HG02763 (cell line): ENCODE results near the gene MRPS24.
"Not testable (repeated sequence)": the region's sequence is repeated elsewhere in the genome, so short reads cannot be mapped to it uniquely, and the experiment has no call there.

ENCODE experiments used
- ATAC-seq: cut with Tn5 transposase; IDR thresholded peaks from one replicate; pipeline ENCODE4 v1.9.1; 2021; ENCODE audit warnings: mild to moderate bottlenecking, moderate library complexity; ENCODE audit not compliant: unreplicated experiment

Gene MRPS24

DNA sequence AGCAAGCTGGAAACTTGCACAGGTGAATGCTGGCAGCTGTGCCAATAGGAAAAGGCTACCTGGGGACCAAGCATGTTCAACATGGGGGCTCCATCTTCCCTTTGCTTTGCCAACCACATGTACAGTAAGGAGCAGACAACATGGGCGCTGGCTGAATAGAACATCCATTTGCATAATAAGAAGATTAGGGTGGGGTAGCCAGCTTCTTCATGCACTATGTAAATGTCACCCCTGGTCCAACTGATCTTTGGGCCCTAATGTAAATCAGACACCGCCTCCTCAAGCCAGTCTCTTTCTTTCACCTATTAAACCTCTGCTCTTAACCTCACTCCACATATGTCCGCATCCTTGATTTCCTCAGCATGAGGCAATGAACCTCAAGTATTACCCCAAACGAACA lies 26.0 kb downstream of the MRPS24 start:
- no peak for ATAC-seq

DNA sequence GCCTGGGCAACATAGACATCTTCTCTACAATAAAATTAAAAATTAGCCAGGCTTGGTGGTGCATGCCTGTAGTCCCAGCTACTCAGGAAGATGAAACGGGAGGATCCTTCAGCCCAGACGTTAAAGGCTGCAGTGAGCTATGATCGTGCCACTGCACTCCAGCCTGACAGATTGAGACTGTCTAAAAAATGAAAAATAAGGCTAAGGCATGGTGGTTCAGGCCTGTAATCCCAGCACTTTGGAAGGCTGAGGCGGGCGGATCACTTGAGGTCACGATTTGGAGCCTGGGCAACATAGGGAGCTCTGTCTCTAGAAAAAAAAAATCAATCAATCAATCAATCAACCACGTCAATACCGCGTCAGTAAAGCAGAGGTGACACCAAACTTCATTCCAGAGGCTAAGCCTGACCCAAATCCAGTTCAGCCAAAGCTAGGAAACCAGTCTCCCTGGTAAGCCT lies 31.1 kb downstream of the MRPS24 start:
- ATAC-seq = no peak

DNA sequence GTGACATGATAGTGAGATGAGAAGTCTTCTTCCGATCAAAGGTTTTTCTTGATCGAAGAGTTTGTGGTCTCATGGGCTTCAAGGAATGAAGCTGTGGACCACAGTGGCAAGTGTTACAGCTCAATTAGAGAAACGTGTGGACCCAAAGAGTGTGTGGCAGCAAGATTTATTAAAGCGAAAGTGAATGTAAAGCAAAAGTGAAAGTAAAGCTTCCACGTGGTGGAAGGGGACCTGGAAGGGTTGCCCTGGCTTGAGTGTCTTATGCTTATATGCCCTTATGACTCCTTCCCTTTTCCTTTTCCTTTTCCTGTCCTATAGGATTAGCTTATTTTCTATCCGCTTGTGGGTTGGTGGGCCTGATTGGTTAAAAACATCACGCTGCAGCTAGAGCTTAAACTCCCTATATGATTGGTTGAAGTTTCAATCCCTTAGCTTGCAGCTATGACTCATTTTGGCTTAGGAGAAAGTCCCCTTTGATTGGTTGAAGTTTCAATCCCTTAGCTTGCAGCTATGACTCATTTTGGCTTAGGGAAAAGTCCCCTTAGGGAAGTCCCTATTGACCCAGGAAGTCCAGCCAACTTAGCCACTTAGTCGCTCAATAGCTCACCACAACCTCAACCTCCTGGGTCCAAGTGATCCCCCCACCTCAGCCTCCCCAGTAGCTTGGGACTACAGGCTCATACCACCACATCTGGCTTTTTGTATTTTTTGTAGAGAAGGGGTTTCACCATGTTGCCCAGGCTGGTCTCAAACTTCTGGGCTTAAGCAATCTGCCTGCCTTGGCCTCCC lies 34.7 kb downstream of the MRPS24 start:
- ATAC-seq = peak; percentile 38

DNA sequence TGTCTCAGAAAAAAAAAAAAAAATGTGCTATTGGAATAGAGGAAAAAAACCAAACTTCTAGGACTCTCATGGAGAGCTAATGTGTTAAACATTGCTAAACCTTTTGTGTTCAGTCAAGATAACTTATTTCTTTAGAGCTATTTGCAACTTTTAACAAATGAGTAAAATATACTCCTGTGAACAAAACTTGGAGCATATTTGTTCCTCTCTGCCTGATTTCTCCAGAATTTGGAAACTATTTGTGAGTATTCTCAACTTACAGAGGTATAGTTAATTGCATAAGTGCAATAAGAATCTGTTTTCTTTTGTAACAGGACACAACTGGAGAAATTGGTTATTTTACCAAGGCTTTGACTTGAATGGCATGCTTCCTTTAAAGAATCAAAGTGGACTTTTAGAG lies 38.4 kb downstream of the MRPS24 start:
- ATAC-seq = not testable (repeated sequence)

DNA sequence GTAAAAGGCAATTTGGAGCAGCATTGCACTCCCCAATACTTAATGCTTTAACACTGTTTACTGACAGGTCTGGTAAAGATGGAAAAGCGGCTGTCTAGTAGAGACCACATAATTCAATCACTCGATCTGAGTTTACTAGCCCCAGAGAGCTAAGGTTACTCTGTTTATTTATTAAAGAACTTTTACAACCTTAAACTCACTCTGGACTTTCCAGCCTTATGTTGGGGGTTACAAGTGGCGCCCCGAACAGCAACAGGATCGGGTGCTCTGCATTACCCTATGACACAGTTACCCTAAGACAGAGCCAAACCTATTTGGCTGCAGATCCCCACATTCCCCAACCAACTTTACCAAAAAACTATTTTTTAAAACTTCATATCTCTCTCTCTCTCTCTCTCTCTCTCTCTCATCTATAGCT lies 43.9 kb downstream of the MRPS24 start:
- ATAC-seq = no peak

DNA sequence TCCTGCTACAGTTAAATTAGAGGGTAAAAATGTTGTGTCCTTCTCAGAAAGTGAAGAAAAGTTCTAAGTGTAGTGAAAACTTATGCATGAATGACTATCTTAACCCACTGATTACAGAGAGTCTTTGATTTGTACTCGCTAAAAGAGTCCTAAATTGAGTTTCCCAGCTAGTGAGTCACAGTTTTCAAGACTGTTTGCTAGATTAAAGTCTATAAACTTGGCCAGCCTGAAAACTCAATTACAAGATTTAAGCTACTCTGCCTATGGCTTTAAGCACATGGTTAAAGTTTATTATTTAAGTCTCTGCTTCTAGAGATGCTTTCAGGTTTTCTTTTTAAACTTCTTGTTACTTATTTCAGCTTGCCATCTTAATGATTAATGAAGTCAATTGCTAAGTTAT lies 44.4 kb downstream of the MRPS24 start:
- no peak for ATAC-seq

DNA sequence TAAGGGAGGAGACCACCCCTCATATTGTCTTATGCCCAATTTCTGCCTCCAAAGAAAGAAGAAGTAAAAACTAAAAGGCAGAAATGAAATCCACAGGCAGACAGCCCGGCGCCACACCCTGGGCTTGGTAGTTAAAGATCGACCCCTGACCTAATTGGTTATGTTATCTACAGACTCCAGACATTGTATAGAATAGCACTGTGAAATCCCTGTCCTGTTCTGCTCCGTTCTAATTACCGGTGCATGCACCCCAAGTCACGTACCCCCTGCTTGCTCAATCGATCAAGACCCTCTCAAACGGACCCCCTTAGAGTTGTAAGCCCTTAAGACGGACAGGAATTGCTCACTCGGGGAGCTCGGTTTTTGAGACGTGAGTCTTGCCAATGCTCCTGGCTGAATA lies 44.8 kb downstream of the MRPS24 start:
- ATAC-seq = not testable (repeated sequence)

DNA sequence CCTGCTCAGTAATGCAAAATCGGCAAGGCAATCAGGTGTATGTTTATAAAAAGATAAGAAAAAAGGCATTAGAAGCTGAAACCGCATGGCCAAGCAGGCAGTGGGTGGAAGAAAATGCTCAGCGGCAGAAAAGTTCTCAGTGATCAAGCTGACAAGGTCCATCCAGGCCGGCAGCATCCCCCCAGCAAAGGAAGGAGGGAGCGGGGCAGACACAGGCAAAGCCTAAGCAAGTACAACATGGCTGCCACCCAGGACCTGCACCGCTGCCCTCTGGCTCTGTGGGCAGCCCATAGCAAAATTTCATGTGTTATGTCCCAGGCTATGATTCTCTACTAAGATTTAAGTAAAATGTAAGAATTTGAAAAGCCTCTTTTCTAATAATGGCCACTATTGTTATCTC lies 45.4 kb downstream of the MRPS24 start:
- no peak for ATAC-seq

DNA sequence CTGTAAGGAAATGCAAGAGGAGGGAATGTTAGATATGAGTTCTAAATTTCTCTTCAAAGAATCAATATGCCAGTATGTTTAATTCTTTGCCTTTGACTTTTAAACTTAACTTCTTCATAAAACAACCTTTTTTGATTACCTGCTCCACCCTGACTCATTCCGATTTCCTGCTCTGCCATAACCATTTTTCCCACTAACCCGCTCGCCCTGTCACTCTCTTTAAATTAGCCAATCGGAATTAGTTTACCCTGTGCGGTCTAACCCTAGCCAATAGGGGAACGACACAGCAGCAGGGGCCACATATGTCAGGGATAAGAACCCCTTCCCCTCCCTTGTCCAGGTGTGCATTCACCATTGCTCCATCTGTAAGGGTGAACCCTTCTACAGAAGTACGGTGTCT lies 45.9 kb downstream of the MRPS24 start:
- ATAC-seq = not testable (repeated sequence)
